ENCODE measurements around the gene TAL1.

TAL1 gene

DNA sequence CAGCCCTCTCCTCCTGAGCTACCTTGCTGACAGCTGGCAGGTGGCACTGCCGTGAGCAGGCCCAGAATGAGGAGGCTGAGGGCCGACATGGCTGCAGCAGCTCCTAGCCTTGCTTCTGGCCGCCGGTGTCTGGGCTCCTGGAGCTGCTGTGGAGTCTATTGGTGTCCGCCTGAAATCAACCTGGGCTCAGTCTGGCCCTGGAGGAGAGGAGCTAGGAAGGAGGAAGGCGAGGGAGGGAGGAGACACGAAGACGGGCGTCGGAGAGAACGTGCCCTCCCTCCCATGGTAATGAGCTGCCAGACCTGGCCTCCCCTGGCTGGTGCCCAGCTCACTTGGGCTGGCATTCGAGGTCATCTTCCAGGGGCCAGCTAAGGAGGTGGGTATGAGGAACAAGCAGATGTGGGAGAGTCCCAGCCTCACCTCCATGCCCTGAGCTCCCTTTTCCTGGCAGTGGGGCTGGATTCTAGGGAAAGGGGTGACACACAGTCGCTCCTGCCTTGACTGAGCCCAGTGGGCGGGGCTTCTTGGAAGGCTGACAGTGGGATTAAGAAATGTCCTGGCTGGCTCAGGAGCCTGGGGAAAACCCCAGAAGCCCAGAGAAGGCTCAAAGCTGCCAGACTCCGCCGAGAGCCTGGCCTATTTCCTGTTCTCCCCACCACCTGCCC lies 42.0 kb downstream of the TAL1 start, which contains the start of gene PDZK1IP1:
Gene PDZK1IP1, minus strand, starts transcription at position 193 of the 665 bp plus-strand sequence. Its CDS starts 104 bp downstream, at position 89.
- Histone ChIP-seq H3K4me1 (ENCODE audit: insufficient read depth, low read length, poor library complexity, severe bottlenecking) (no peaks in the 10 kb centered on the region), H3K27me3 (ENCODE audit: insufficient read depth, low read length, poor library complexity, severe bottlenecking) (no peaks in the 10 kb centered on the region), H3K9ac (ENCODE audit: low read depth, low read length, poor library complexity, severe bottlenecking) (no peak within 1 kb of the TSS), H3K9me3 (ENCODE audit: insufficient read depth, low read depth, low read length) (no peaks in the 10 kb centered on the region), H3K4me3 (ENCODE audit: low read length, poor library complexity, severe bottlenecking) (no peak within 1 kb of the TSS), H3K9me2 (replicated peaks; ENCODE audit: low read depth, low read length) (no peaks in the 10 kb centered on the region), H4K20me1 (ENCODE audit: insufficient read depth, low read length, poor library complexity, severe bottlenecking) (no peaks in the 10 kb centered on the region), H2AFZ (ENCODE audit: low read length) (no peak within 1 kb of the TSS; the same call in 1 of the 2 replicates), H3K79me2 (ENCODE audit: insufficient read depth, low read length) (no peaks in the 10 kb centered on the region), H3F3A (ENCODE audit: low read depth) (no peaks in the 10 kb centered on the region), H3K36me3 (ENCODE audit: insufficient read depth, low read length) (no peaks in the 10 kb centered on the region), H3K4me2 (ENCODE audit: low read depth, low read length, poor library complexity, severe bottlenecking) (no peak within 1 kb of the TSS)
- TF ChIP-seq, protein P1, sequence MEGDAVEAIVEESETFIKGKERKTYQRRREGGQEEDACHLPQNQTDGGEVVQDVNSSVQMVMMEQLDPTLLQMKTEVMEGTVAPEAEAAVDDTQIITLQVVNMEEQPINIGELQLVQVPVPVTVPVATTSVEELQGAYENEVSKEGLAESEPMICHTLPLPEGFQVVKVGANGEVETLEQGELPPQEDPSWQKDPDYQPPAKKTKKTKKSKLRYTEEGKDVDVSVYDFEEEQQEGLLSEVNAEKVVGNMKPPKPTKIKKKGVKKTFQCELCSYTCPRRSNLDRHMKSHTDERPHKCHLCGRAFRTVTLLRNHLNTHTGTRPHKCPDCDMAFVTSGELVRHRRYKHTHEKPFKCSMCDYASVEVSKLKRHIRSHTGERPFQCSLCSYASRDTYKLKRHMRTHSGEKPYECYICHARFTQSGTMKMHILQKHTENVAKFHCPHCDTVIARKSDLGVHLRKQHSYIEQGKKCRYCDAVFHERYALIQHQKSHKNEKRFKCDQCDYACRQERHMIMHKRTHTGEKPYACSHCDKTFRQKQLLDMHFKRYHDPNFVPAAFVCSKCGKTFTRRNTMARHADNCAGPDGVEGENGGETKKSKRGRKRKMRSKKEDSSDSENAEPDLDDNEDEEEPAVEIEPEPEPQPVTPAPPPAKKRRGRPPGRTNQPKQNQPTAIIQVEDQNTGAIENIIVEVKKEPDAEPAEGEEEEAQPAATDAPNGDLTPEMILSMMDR (conservative IDR thresholded peaks at IDR 0.05; ENCODE audit: low read length) = no peak
- TF ChIP-seq EZH2phosphoT487 (IDR thresholded peaks at IDR 0.05; ENCODE audit: borderline replicate concordance) = no peak

DNA sequence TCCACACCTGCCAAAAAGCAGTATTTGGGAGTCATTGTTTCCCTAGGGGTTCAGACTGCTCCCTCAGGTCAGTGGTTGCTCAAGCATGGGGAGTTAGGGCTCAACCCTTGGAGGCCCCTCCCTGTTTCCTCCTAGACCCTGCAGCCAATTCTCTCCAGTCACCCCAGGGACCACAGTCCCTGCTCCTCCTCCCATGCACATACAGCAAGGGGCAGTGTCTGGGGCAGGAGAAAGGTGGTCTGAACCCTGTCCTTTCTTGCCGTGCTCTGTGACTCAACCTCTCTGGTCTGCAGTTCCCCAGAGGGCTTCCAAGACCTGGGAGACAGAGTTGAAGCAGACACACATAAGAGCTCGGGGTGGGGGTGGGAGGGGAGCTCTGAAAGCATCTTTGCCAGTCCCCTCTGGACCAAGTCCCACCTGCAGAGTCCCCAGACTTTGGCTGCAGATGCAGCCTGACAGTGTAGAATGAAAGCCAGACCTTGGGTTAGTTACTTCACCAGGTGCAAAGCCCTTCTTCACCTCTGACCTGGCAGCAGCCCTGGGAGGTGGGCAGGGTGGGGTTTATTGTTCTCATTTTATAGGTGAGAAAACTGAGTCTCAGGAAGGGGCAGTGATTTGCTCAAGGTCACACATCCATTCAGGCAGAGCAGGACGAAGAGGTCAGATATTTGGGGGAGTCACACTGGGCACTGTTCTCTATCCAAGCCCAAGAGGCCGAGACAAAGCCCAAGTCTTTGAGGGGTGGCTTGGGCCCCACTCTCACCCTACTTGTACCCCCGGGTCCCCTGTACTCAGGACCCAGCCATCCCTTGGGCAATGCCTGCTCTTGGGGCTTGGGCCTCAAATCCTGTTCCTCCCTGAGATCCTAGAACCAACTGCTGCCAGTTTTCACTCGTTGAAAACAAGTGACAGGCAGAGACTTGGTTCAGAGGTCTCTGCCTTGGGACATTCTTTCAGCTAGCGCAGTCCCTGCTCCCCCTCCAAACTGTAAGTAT lies 42.9 kb downstream of the TAL1 start:
- Histone ChIP-seq H3K9ac (ENCODE audit: low read depth, low read length, poor library complexity, severe bottlenecking) (no peak overlapping the region), H3K79me2 (ENCODE audit: insufficient read depth, low read length) (no peaks in the 10 kb centered on the region), H3K4me2 (ENCODE audit: low read depth, low read length, poor library complexity, severe bottlenecking) (no peak overlapping the region), H4K20me1 (ENCODE audit: insufficient read depth, low read length, poor library complexity, severe bottlenecking) (no peaks in the 10 kb centered on the region), H3K4me1 (ENCODE audit: insufficient read depth, low read length, poor library complexity, severe bottlenecking) (no peaks in the 10 kb centered on the region), H3K9me3 (ENCODE audit: insufficient read depth, low read depth, low read length) (no peaks in the 10 kb centered on the region), H2AFZ (ENCODE audit: low read length) (no peak overlapping the region; the same call in 1 of the 2 replicates), H3K9me2 (replicated peaks; ENCODE audit: low read depth, low read length) (no peaks in the 10 kb centered on the region), H3K4me3 (ENCODE audit: low read length, poor library complexity, severe bottlenecking) (no peak overlapping the region), H3F3A (ENCODE audit: low read depth) (no peaks in the 10 kb centered on the region), H3K27me3 (ENCODE audit: insufficient read depth, low read length, poor library complexity, severe bottlenecking) (no peaks in the 10 kb centered on the region), H3K36me3 (ENCODE audit: insufficient read depth, low read length) (no peaks in the 10 kb centered on the region)
- TF ChIP-seq EZH2phosphoT487 (IDR thresholded peaks at IDR 0.05; ENCODE audit: borderline replicate concordance) = no peak
- TF ChIP-seq, protein P1 (conservative IDR thresholded peaks at IDR 0.05; ENCODE audit: low read length) = no peak

DNA sequence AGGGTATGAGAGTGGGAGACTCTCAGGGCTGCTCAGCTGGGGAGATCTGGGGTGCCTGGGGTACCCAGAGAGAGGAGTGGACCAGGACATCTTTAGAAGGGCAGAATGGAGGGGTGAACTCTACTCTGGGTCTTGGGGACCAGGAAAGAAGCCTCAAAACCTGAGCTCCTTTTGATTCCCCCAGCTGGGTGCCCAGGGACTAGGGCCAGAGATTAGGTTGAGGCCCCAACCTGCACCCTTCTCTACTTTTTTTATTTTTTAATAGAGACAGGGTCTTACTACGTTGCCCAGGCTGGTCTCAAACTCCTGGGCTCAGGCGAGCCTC lies 44.1 kb downstream of the TAL1 start:
- no peaks in the 10 kb centered on the region for H3K9me2 ChIP-seq (replicated peaks; ENCODE audit: low read depth, low read length)
- H4K20me1 ChIP-seq (ENCODE audit: insufficient read depth, low read length, poor library complexity, severe bottlenecking) = no peaks in the 10 kb centered on the region
- no peaks in the 10 kb centered on the region for H3K36me3 ChIP-seq (ENCODE audit: insufficient read depth, low read length)
- no peaks in the 10 kb centered on the region for H3K9me3 ChIP-seq (ENCODE audit: insufficient read depth, low read depth, low read length)
- H2AFZ ChIP-seq (ENCODE audit: low read length) = no peak overlapping the region
- H3K4me3 ChIP-seq (ENCODE audit: low read length, poor library complexity, severe bottlenecking) = no peak overlapping the region
- H3K27me3 ChIP-seq (ENCODE audit: insufficient read depth, low read length, poor library complexity, severe bottlenecking) = no peaks in the 10 kb centered on the region
- no peaks in the 10 kb centered on the region for H3K79me2 ChIP-seq (ENCODE audit: insufficient read depth, low read length)
- H3K4me2 ChIP-seq (ENCODE audit: low read depth, low read length, poor library complexity, severe bottlenecking) = no peak overlapping the region
- no peaks in the 10 kb centered on the region for H3K4me1 ChIP-seq (ENCODE audit: insufficient read depth, low read length, poor library complexity, severe bottlenecking)
- no peak overlapping the region for H3K9ac ChIP-seq (ENCODE audit: low read depth, low read length, poor library complexity, severe bottlenecking)
- TF ChIP-seq, protein P1 (conservative IDR thresholded peaks at IDR 0.05; ENCODE audit: low read length) = no peak
- TF ChIP-seq EZH2phosphoT487 (IDR thresholded peaks at IDR 0.05; ENCODE audit: borderline replicate concordance) = no peak
- no peaks in the 10 kb centered on the region for H3F3A ChIP-seq (ENCODE audit: low read depth)
